ENCODE results near the gene UTF1. TPM values are rescaled to one million over a fixed set of nuclear protein-coding genes. Genes with fewer than 3 reads are reported as not detected.

The UTF1 gene
- total and polyA plus RNA-seq, 2 experiments from 2014 or later: 12.2 to 51.4 TPM

DNA sequence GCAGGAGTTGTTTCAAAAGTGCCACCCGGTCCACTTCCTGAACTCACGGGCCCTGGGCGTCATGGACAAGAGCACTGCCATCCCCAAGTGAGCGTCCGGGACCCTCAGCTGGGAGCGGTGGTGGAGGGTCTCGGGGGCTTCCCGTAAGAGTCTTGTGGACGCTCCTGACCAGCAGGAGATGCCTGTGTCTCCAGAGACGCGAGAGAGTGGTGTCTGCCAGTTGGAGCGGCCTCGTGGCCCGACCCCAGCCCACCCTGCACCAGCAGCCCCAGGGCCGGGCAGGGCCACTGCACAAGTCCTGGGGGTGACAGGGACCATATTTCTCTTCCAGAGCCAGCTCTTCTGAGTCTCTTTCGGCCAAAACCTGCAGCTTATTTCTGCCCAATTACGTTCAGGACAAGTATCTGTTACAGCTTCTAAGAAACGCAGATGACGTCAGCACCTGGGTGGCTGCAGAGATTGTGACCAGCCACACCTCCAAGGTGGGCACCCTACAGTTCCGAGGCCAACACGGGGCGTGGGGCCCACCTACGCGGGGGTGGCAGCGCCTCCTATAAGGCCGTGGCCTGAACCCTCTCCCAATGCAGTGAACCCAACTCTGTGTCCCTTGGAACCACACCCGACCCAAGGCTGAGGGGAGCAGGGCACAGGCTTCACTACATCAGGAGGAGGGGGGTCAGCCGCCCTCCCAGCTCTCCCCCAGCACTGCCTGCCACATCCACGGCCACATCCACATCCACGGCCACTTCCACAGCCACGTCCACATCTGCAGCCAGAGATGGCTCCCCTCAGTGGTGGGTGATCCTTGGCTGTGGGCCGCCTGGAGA lies 16.2 kb upstream of the UTF1 start (continued):
- TF ChIP-seq NANOG (IDR thresholded peaks at IDR 0.05; ENCODE audit: borderline replicate concordance): no peak

DNA sequence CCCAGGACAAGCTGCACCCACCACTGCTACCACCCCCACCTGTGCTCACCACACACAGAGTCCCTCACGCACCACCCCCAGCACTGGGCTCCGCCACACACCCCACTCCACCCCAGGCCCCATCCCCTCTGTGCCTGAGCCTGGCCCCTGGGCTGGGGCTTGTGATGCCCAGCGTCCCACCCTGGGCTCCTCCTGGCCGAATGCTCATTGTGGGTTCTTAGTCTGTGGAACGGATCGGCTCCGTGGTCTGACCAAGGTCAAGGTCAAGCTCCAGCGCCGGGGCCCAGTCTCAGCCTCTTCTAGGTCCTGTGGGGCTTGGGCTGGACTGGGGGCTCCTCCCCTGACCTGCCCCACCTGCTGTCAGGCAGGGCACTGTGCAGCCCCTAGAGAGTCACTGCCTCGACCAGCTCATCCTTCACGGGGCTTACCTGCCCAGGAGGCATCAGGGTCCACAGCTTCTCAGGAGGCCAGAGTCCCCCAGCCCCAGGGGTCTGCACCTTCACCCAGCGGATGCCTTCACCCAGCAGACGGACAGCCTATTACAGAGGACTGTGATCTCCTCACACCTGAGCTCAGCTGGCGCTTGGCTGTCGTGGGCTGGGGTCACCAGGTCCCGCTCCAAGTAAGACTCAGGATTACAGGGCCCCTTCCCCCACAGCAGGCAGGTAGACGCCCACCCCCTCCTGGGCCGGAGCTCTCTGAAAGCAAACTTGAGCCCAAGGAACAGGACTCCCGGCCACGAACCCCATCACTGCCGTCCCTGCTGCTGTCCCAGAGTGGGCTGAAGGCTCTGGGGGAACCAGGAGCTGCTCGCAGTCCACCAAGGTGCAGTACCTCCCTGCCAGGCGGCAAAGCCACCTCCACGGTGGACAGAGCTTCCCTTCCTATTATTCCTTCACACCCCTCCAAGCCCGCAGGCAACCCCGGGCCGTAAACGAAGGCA lies 15.3 kb upstream of the UTF1 start:
- Histone ChIP-seq H3K27me3 (ENCODE audit: insufficient read depth) (no peaks in the 10 kb centered on the region), H3K4me1 (ENCODE audit: insufficient read depth) (0 out of 2 replicates have a peak, but pooled peaks cover 4% of the 10 kb centered on the region), H3K4me3 (no peak overlapping the region), H3K36me3 (ENCODE audit: insufficient read depth) (no peaks in the 10 kb centered on the region), H2AFZ (no peak overlapping the region), H3K4me2 (no peak overlapping the region), H3K27ac (ENCODE audit: low read depth) (no peak overlapping the region), H3F3A (replicated peaks; ENCODE audit: low read depth) (peaks cover 7% of the 10 kb centered on the region; the same call in 1 of the 2 replicates), H4K20me1 (replicated peaks; ENCODE audit: insufficient read depth) (no peaks in the 10 kb centered on the region), H3K9me2 (ENCODE audit: insufficient read depth) (no peaks in the 10 kb centered on the region), H3K79me2 (replicated peaks; ENCODE audit: insufficient read depth) (no peaks in the 10 kb centered on the region)
- peaks cover 7% of the 10 kb centered on the region for H3K27me3 Mint-ChIP-seq (ENCODE audit: insufficient read depth, low read depth, poor library complexity)
- no peak overlapping the region for H3K27ac Mint-ChIP-seq
- no peak for ATAC-seq
- H3K4me1 Mint-ChIP-seq: peaks cover 3% of the 10 kb centered on the region
- no peaks in the 10 kb centered on the region; the same call in 2 of the 3 replicates for H3K9me3 Mint-ChIP-seq
- H3K4me3 Mint-ChIP-seq: no peak overlapping the region
- DNase-seq (ENCODE audit: low spot score): no peak
- peaks cover 3% of the 10 kb centered on the region; the same call in 1 of the 3 replicates for H3K36me3 Mint-ChIP-seq (ENCODE audit: low read depth)
- TF ChIP-seq JUNB (IDR thresholded peaks at IDR 0.05; ENCODE audit: unreplicated experiment) (no peak), POLR2AphosphoS5 (IDR thresholded peaks at IDR 0.05; ENCODE audit: low read depth) (no peak), EZH2 (IDR thresholded peaks at IDR 0.05; ENCODE audit: low read depth, unreplicated experiment) (no peak), EZH2phosphoT487 (IDR thresholded peaks at IDR 0.05; ENCODE audit: unreplicated experiment) (no peak), NANOG (IDR thresholded peaks at IDR 0.05; ENCODE audit: borderline replicate concordance) (no peak), STAT1 (IDR thresholded peaks at IDR 0.05; ENCODE audit: unreplicated experiment) (no peak), ZNF331 (CRISPR knock-in tag; IDR thresholded peaks at IDR 0.05; ENCODE audit: low read depth) (no peak), ZNF114 (CRISPR knock-in tag; IDR thresholded peaks at IDR 0.05) (no peak)
- TF ChIP-seq, protein P1, sequence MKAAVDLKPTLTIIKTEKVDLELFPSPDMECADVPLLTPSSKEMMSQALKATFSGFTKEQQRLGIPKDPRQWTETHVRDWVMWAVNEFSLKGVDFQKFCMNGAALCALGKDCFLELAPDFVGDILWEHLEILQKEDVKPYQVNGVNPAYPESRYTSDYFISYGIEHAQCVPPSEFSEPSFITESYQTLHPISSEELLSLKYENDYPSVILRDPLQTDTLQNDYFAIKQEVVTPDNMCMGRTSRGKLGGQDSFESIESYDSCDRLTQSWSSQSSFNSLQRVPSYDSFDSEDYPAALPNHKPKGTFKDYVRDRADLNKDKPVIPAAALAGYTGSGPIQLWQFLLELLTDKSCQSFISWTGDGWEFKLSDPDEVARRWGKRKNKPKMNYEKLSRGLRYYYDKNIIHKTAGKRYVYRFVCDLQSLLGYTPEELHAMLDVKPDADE (IDR thresholded peaks at IDR 0.05): no peak
- TF ChIP-seq, protein P2, sequence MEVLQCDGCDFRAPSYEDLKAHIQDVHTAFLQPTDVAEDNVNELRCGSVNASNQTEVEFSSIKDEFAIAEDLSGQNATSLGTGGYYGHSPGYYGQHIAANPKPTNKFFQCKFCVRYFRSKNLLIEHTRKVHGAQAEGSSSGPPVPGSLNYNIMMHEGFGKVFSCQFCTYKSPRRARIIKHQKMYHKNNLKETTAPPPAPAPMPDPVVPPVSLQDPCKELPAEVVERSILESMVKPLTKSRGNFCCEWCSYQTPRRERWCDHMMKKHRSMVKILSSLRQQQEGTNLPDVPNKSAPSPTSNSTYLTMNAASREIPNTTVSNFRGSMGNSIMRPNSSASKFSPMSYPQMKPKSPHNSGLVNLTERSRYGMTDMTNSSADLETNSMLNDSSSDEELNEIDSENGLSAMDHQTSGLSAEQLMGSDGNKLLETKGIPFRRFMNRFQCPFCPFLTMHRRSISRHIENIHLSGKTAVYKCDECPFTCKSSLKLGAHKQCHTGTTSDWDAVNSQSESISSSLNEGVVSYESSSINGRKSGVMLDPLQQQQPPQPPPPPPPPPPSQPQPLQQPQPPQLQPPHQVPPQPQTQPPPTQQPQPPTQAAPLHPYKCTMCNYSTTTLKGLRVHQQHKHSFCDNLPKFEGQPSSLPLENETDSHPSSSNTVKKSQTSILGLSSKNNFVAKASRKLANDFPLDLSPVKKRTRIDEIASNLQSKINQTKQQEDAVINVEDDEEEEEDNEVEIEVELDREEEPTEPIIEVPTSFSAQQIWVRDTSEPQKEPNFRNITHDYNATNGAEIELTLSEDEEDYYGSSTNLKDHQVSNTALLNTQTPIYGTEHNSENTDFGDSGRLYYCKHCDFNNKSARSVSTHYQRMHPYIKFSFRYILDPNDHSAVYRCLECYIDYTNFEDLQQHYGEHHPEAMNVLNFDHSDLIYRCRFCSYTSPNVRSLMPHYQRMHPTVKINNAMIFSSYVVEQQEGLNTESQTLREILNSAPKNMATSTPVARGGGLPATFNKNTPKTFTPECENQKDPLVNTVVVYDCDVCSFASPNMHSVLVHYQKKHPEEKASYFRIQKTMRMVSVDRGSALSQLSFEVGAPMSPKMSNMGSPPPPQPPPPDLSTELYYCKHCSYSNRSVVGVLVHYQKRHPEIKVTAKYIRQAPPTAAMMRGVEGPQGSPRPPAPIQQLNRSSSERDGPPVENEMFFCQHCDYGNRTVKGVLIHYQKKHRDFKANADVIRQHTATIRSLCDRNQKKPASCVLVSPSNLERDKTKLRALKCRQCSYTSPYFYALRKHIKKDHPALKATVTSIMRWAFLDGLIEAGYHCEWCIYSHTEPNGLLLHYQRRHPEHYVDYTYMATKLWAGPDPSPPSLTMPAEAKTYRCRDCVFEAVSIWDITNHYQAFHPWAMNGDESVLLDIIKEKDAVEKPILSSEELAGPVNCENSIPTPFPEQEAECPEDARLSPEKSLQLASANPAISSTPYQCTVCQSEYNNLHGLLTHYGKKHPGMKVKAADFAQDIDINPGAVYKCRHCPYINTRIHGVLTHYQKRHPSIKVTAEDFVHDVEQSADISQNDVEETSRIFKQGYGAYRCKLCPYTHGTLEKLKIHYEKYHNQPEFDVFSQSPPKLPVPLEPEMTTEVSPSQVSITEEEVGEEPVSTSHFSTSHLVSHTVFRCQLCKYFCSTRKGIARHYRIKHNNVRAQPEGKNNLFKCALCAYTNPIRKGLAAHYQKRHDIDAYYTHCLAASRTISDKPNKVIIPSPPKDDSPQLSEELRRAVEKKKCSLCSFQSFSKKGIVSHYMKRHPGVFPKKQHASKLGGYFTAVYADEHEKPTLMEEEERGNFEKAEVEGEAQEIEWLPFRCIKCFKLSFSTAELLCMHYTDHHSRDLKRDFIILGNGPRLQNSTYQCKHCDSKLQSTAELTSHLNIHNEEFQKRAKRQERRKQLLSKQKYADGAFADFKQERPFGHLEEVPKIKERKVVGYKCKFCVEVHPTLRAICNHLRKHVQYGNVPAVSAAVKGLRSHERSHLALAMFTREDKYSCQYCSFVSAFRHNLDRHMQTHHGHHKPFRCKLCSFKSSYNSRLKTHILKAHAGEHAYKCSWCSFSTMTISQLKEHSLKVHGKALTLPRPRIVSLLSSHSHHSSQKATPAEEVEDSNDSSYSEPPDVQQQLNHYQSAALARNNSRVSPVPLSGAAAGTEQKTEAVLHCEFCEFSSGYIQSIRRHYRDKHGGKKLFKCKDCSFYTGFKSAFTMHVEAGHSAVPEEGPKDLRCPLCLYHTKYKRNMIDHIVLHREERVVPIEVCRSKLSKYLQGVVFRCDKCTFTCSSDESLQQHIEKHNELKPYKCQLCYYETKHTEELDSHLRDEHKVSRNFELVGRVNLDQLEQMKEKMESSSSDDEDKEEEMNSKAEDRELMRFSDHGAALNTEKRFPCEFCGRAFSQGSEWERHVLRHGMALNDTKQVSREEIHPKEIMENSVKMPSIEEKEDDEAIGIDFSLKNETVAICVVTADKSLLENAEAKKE (CRISPR knock-in tag; IDR thresholded peaks at IDR 0.05): no peak
- TF ChIP-seq, protein P3, sequence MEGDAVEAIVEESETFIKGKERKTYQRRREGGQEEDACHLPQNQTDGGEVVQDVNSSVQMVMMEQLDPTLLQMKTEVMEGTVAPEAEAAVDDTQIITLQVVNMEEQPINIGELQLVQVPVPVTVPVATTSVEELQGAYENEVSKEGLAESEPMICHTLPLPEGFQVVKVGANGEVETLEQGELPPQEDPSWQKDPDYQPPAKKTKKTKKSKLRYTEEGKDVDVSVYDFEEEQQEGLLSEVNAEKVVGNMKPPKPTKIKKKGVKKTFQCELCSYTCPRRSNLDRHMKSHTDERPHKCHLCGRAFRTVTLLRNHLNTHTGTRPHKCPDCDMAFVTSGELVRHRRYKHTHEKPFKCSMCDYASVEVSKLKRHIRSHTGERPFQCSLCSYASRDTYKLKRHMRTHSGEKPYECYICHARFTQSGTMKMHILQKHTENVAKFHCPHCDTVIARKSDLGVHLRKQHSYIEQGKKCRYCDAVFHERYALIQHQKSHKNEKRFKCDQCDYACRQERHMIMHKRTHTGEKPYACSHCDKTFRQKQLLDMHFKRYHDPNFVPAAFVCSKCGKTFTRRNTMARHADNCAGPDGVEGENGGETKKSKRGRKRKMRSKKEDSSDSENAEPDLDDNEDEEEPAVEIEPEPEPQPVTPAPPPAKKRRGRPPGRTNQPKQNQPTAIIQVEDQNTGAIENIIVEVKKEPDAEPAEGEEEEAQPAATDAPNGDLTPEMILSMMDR (conservative IDR thresholded peaks at IDR 0.05; ENCODE audit: low read depth in 2 of 2): no peak

All from GM23338 (cell line).